Measurements from ENCODE around the gene TTYH3. TPM values are rescaled to one million over a fixed set of nuclear protein-coding genes. Genes with fewer than 3 reads are reported as not detected.
A peak's percentile ranks its signal among the peaks of the same experiment; 100 is the strongest.

Gene TTYH3
- total RNA-seq, 1 experiment from 2014 or later = 178 TPM

DNA sequence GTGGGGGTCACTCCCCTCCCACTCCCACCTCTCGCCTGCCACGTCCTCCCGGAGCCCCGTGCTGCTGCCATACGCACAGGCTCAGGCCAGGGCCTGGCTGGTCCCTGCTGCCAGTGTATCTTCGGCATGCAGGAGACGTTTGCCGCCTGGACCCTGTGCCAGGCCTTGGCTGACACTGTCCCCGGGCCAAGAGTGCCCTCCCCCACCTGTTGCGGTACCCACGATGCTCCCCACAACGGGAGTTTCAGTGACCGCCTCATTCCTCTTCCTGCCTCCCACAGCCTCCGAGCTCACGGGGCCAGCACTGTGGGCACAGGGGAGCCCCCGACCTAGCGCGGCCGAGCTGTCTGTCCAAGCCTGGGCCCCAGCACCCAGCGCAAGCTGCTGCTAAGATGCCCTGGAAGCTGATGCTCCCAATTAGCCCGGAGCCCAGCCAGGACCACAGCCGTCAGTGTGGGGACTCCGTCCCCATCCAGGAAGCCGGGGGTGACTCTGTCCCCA lies 7.4 kb downstream of the TTYH3 start (continued):
- TF ChIP-seq ZNF532 (CRISPR knock-in tag; IDR thresholded peaks at IDR 0.05; ENCODE audit: borderline replicate concordance) (no peak), ZNF317 (CRISPR knock-in tag; IDR thresholded peaks at IDR 0.05; ENCODE audit: borderline replicate concordance, low read depth) (no peak), CREM (CRISPR knock-in tag; IDR thresholded peaks at IDR 0.05) (no peak), ARID4B (CRISPR knock-in tag; IDR thresholded peaks at IDR 0.05; ENCODE audit: borderline replicate concordance) (no peak), CREB1 (CRISPR knock-in tag; IDR thresholded peaks at IDR 0.05) (no peak), TP53 (CRISPR knock-in tag; IDR thresholded peaks at IDR 0.05) (no peak), ZNF281 (CRISPR knock-in tag; IDR thresholded peaks at IDR 0.05) (no peak), ZNF512 (CRISPR knock-in tag; IDR thresholded peaks at IDR 0.05; ENCODE audit: borderline replicate concordance) (no peak), ZNF219 (CRISPR knock-in tag; IDR thresholded peaks at IDR 0.05; ENCODE audit: borderline replicate concordance) (no peak)

DNA sequence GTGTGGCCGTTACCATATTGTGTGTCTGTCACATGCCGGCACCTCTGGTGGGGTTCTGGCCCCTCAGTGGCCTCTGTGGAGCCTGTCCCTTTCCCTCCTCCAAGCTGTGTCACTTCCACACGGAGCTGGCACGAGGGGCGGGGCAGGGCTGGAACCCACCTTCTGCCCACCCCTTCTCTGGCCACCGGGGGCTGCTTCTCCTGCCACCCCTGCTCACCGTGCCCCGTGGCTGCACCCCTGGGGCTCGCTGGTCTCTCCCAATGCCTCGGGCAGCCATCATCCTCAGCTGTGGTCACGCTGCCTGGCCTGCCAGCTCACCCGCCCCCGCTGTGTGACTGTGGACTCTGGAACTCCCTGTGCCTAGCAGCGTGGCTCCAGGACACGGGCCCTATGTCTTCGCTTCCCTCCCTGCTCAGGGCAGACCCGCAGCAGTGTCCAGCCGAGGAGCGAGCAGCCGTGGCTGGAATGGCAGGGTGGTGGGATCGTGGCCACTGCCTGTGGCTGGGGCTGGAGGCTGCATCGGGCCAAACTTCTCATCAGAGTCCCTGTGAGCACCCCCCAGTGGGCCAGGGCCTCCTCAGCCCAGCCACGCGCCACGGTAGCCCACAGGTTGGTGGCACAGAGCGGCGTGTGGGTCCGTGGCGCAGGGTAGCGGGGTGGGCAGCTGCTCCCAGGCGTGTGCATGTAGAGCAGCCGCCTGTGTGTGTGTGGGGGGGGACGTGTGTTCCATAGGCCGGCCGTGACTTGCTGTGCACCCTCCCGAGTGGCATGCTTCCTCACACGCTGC lies 8.1 kb downstream of the TTYH3 start:
- CTCF ChIA-PET = interaction anchor here (1.0 to 1.5 kb wide), 5 partner anchors 28 to 140 kb away, joined by 3 to 4 read pairs (median 3); partner anchors contain the start of gene BRAT1

More for the DNA sequence above, 8.1 kb downstream of the TTYH3 start:
- no peak overlapping the region for H3K4me3 Mint-ChIP-seq
- POLR2A ChIA-PET = no interaction called here
- no peaks in the 10 kb centered on the region for H3K36me3 Mint-ChIP-seq
- H3K9me3 Mint-ChIP-seq = no peaks in the 10 kb centered on the region
- peaks cover 33% of the 10 kb centered on the region for H3K4me1 Mint-ChIP-seq
- peak overlapping the region; percentile 68; the same call in 1 of the 2 replicates for H3K27ac Mint-ChIP-seq
- ATAC-seq (no peak), DNase-seq (ENCODE audit: low spot score) (no peak)
- no peaks in the 10 kb centered on the region for H3K27me3 Mint-ChIP-seq (ENCODE audit: low read depth)
- 0 out of 2 replicates have a peak, but pooled peaks have one; percentile 31 for TF ChIP-seq RELA (CRISPR knock-in tag; IDR thresholded peaks at IDR 0.05; ENCODE audit: borderline replicate concordance)
- TF ChIP-seq, protein P1, sequence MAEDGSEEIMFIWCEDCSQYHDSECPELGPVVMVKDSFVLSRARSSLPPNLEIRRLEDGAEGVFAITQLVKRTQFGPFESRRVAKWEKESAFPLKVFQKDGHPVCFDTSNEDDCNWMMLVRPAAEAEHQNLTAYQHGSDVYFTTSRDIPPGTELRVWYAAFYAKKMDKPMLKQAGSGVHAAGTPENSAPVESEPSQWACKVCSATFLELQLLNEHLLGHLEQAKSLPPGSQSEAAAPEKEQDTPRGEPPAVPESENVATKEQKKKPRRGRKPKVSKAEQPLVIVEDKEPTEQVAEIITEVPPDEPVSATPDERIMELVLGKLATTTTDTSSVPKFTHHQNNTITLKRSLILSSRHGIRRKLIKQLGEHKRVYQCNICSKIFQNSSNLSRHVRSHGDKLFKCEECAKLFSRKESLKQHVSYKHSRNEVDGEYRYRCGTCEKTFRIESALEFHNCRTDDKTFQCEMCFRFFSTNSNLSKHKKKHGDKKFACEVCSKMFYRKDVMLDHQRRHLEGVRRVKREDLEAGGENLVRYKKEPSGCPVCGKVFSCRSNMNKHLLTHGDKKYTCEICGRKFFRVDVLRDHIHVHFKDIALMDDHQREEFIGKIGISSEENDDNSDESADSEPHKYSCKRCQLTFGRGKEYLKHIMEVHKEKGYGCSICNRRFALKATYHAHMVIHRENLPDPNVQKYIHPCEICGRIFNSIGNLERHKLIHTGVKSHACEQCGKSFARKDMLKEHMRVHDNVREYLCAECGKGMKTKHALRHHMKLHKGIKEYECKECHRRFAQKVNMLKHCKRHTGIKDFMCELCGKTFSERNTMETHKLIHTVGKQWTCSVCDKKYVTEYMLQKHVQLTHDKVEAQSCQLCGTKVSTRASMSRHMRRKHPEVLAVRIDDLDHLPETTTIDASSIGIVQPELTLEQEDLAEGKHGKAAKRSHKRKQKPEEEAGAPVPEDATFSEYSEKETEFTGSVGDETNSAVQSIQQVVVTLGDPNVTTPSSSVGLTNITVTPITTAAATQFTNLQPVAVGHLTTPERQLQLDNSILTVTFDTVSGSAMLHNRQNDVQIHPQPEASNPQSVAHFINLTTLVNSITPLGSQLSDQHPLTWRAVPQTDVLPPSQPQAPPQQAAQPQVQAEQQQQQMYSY (CRISPR knock-in tag; IDR thresholded peaks at IDR 0.05) = no peak
